ENCODE results near the gene COQ8A.

Gene COQ8A

GRCh38 chr1:226976978-226977642 is 37.0 kb downstream of the COQ8A start:
- no peak for TF ChIP-seq CTCF (IDR thresholded peaks at IDR 0.05; ENCODE audit: low read length, missing control alignments)
- no peak for DNase-seq (ENCODE audit: low read depth)
- H3K4me3 ChIP-seq (replicated peaks; ENCODE audit: low read depth, low read length): no peak overlapping the region

- no peak for DNase-seq (ENCODE audit: low read depth)
- TF ChIP-seq CTCF (IDR thresholded peaks at IDR 0.05; ENCODE audit: low read length, missing control alignments): no peak
- H3K4me3 ChIP-seq (replicated peaks; ENCODE audit: low read depth, low read length): no peak overlapping the region
These were observed 37.7 kb downstream of the COQ8A start for GRCh38 chr1:226977643-226978431.

GRCh38 chr1:226978432-226979114 is 38.5 kb downstream of the COQ8A start:
- DNase-seq (ENCODE audit: low read depth): no peak
- no peak overlapping the region for H3K4me3 ChIP-seq (replicated peaks; ENCODE audit: low read depth, low read length)
- no peak for TF ChIP-seq CTCF (IDR thresholded peaks at IDR 0.05; ENCODE audit: low read length, missing control alignments)

GRCh38 chr1:226979115-226979516 is 39.0 kb downstream of the COQ8A start:
- no peak overlapping the region for H3K4me3 ChIP-seq (replicated peaks; ENCODE audit: low read depth, low read length)
- TF ChIP-seq CTCF (IDR thresholded peaks at IDR 0.05; ENCODE audit: low read length, missing control alignments): no peak
- DNase-seq (ENCODE audit: low read depth): no peak

- no peak for DNase-seq (ENCODE audit: low read depth)
- no peak overlapping the region for H3K4me3 ChIP-seq (replicated peaks; ENCODE audit: low read depth, low read length)
- TF ChIP-seq CTCF (IDR thresholded peaks at IDR 0.05; ENCODE audit: low read length, missing control alignments): no peak
These were observed 39.5 kb downstream of the COQ8A start for GRCh38 chr1:226979517-226980121.

- no peak for TF ChIP-seq CTCF (IDR thresholded peaks at IDR 0.05; ENCODE audit: low read length, missing control alignments)
- DNase-seq (ENCODE audit: low read depth): no peak
- no peak overlapping the region for H3K4me3 ChIP-seq (replicated peaks; ENCODE audit: low read depth, low read length)
These were observed 40.0 kb downstream of the COQ8A start for GRCh38 chr1:226980122-226980560.

Data from fibroblast of pulmonary artery (primary cell).